Activated T-helper 9 cell treated with anti-CD3 and anti-CD28 coated beads, Interleukin-2, amount 50 U/mL, for 16 hours (primary cell): ENCODE measurements around the gene GABRB2.
"Not testable (repeated sequence)": the region's sequence is repeated elsewhere in the genome, so short reads cannot be mapped to it uniquely, and the experiment has no call there.

Experiments
- DNase-seq: peaks from one replicate; pipeline ENCODE4 v3.0.0-alpha.2; 2020; ENCODE audit warnings: low read depth

The GABRB2 gene

DNA sequence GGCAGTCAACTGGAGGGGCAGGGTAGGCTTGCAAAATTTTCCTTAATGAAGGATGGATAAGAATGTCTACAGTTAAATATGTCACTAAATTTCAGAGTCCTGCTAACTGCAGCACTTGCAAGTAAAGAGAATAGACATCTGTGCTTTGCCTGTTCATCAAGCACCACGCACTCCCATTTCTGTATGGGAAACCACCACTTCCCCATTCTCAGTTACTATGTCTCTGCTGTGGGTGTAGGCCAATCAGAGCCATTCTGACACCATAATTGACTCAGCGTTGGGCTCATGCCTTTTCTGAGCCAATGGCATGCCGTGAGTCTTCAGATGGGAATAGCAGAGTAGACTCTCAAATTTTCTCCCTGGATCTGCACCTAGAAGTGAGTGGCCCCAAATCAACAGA lies 247.5 kb downstream of the GABRB2 start:
- DNase-seq: no peak

DNA sequence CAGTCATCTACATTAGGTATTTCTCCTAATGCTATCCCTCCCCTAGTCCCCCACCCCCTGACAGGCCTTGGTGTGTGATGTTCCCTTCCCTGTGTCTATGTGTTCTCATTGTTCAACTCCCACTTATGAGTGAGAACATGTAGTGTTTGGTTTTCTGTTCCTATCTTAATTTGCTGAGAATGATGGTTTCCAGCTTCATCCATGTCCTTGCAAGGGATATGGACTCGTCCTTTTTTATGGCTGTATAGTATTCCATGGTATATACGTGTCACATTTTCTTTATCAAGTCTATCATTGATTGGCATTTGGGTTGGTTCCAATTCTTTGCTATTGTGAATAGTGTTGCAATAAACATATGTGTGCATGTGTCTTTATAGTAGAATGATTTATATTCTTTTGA lies 249.1 kb downstream of the GABRB2 start:
- not testable (repeated sequence) for DNase-seq

DNA sequence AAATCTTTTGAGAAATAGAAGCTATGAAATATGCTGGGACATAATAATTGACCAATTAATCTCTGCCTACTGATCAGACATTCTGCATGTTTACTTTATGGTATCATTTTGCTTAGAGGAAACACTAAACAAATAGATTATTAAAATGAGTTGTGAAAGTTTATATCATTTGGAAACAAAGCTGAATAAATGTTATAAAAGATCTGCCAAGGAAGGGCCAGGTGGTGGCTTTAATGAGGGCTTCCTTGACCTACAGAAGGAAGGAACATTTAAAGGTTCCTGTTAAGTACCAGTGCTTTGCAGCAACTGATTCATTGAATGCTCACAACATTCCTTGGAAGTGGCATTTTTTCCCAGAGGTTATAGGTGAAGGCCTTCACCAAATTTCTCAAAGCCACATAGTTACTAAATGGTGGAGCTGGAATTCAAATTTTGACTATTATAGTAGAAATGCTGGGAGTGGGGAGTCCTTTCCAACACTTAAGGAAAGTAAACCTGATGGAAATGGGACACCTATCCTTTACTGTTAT lies 250.7 kb downstream of the GABRB2 start:
- DNase-seq: no peak

DNA sequence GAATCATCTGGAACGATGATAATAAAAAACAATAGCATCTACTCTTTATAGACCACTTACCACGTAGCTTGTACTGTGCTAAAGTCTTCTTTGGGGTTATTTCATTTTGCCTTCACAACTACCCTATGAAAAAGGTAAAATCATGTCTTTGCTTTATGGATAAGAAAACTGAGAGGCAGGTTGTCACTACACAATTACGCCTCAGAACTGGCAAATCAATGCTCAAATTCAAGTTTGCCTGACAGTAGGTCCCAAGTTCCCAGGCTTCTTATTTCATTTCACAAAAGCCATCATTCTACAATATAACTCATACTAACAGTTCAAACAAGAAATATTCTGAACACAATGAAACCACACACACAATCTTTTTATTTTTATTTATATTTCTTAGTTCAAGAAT lies 258.5 kb downstream of the GABRB2 start:
- no peak for DNase-seq

DNA sequence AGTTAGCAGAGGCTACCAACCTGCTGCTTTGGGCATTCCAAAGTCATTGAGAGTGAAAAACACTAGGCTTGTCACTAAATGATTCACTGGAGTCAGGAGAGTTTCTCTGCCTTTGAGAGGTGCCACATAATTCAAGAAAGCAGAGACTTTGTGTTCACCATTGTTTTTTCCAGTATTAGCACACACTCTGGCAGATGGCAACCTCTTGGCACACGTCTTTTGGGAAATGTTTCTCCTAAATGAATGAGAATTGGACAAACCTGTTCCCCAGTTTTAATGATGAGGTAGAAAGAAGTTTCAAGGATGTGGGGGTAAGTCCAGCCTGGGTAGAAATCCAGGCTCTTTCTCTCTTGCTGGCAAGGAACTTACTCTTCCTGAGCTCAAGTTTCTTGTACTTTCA lies 259.1 kb downstream of the GABRB2 start:
- no peak for DNase-seq

DNA sequence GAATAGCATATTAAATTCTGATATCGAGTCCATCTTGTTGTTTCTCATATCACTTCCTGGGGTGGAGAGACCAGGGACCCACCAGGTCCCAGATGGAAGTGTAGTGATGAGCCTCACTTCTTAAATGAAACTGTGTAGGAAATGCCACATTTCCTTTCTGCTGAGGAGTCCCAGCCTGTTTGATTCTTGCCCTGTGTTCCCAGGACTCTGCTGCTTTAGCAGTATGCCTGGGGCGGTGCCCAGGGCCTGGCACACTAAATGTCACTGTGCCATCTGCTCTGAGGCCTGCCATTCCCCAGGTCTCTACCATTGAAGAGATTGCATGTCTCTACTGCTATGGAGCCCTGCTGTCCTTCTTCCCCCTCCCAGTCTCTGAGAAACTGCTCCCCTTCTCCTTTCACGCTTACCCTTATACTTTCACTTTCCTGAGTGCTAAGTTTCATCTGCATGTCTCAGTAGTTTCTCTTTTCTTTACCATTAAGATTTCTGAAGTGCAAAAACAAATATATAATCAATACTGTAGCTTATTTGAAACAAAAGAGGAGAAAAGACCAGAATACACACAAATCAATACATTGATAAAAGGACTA lies 260.4 kb downstream of the GABRB2 start:
- no peak for DNase-seq

DNA sequence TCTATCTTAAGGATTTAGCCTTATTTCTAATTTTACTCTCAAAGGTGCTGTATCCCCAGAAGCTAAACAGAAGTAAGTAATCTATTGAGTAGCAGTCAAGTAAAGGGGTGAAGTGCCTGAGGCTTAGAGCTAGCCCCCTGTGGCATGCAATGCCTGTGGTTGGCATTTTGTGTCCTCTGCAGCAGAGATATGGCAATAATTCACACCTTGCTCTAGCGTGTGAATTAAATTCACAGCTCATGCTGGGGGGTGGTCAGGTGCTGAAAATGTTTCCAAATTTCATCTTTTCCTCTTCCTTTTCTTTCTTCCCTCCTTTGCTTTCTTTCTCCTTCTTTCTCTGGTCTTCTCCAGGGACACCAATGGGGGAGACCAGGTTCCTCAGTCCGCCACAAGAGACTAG lies 262.1 kb downstream of the GABRB2 start:
- DNase-seq: no peak

DNA sequence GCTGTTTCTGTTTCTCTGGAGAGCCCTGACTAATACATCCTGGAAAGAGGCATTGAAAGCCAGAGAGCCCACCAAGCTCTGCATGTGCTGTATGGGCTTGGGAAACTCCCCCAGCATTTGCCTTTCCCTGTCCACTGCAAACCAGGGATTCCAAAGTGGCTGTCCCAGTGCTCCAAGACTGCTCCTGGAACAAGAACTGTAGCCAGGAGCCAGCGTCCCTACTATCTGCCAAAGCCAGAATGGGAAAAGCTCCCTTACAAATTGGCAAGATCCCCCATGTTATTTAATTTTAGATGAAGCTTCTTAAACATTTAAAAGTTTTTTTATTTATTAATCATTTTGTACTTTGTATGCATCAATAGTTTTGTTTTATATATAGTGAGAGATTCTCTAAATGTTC lies 263.2 kb downstream of the GABRB2 start:
- no peak for DNase-seq

DNA sequence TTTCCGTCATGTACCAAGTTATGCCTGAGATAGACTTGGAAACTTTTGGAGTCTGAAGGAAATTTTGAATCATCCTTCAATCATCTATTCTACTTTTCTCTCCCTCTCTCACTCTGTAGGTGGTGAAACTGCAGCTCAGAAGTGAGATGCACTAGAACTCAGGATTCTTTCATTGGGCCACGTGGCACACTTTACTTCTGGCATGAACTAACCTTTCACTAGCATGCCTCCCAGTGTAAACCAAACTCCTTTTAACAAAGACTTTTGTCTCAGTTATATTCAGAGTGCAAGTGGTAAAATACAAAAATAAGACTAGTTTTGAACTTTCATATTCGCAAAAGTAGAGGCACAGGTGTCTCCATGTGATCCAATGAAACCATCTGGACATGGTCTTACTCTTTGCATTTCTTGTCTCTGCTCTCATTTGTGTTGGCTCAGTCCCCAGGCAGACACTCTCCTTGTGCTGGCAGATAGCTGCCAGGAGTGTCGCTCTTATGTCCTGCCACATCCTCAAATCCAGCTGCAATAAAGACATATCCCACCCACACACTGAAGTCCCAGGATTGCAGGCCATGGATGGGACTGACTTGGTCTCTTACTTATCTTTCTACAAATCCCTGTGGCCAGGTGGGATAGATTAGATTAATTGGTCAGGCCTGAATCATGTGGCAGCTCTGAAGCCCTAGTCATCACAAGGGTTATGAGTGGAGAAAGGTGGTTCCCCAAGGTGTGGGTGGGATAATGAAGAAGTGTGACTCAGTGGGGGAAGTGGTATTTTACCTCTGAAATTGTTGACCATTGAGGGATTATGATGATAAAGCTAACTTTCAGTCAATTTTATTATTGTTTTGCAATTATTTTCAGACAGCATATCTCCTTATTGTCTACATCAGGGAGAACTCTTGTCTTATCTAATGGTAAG lies 267.5 kb downstream of the GABRB2 start:
- no peak for DNase-seq

DNA sequence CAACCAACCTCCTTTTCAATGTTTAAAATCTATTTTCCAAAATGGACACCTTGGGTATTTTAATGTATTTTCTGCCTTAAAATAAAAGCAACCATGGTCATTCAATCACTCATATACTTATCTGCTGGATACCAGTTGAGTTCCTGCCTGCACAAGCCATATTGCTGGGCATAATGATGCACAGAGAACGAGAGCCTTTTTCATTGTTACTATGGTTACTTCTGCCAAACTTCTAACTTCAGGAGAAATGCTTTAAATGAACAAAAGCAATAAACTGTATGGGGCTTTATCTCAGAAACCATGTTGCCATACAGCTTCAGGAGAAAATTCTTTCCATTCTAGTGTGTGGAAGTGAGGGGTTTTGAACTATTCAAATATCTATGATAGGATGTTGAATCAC lies 269.5 kb downstream of the GABRB2 start:
- no peak for DNase-seq

DNA sequence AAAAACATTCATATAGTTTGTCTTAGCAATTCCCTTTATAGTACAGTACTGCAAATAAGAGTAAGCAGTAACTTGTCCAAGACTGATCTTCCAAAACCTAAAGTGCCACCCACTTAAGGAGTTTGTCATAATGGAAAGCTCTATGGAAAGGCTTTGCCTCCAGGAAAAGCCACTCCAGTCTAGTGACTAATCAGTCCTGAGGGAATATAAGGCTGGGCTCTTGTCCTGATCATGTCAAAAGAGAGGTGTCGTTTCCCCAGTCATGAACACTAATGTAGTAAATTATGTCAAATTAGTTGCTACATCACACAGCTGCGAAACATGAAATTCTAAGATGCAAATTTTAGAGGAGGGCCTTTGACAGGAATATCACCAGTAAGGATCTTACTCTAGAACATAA lies 271.6 kb downstream of the GABRB2 start:
- DNase-seq: no peak

DNA sequence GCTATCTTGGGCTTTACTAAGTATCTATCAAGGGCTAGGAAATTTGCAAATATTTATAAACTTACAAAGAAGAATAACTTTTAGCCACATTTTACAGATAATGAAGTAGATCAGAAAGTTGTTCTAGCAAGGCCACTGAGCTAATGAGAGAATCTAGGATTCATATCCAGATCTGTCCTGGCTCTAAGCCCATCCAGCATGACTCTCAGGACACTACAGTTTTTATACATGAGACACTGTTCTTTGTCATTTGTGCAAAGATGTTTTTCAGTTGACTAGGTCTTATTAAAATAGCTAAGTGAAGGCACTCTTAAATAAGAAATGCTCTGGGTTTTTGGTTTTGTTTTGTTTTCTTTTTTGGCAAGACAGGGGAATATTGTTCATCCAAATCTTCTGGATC lies 273.1 kb downstream of the GABRB2 start:
- no peak for DNase-seq

DNA sequence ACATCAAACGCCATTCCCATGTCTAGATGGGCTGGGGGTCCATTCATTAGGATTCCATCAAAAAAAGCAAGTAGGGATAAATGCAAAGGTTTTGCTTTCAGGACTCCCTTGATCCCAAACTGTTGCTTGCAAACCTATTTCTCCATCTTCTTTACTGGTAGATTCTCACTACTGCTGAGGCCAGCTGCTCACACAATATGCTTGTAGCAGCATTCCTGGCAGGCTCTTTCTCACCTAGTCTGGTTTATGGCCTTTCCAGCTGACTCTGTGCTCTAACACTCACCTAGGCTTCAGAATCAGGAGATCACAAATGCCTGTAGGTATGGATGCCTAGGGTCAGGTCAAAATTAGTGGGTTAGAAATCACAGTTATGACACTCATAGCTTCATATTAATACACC lies 274.7 kb downstream of the GABRB2 start:
- DNase-seq: no peak

DNA sequence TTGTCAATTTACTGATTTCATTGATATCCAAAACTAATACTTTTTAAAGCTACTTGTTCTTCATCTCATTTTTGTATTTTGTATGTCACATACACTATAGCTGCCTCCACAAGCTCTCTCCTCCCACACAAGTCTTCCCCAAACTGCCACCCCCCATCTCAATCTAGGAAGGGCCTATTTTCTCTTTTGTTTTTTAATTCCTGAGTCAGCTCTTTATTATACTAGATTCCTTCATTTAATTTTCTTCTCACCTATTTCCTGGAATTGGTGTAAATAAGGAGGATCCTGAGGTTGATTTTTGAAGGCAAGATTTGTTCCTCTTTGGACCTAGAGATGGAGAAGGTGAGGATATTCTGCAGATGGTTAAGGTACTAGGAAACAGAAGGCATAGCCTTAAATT lies 277.4 kb downstream of the GABRB2 start:
- no peak for DNase-seq

DNA sequence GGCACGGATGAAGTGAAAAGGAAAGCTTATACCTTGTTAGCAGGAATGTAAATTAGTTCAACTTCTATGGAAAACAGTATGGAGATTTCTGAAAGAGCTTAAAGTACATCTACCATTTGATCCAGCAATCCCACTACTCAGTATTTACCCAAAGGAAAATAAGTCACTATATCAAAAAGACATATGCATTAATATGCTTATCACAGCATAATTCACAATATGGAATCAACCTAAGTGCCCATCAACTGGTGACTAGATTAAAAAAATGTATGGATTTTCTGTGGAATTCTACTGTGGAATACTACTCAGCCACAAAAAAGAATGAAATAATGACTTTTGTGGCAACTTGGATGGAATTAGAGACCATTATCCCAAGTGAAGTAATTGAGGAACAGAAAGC lies 279.6 kb downstream of the GABRB2 start:
- no peak for DNase-seq

DNA sequence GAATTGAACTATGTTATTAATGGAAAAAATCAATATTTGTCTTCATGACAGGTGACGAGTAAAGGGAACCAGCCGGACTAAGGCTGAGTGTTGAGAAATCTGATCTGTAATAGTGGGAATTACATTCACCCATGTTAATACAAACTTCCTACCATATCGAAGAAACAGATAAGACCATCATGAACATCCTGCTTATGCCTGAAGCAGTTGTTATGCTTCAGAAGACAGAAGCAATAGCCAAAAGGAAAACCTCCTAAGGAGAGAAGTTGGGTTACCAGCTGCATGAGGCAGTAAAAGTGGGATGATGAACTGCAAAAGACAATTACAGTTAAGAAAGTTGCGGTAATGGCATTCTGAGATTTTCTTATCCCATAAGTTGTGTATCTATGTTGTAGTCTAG lies 281.5 kb downstream of the GABRB2 start:
- DNase-seq: no peak

DNA sequence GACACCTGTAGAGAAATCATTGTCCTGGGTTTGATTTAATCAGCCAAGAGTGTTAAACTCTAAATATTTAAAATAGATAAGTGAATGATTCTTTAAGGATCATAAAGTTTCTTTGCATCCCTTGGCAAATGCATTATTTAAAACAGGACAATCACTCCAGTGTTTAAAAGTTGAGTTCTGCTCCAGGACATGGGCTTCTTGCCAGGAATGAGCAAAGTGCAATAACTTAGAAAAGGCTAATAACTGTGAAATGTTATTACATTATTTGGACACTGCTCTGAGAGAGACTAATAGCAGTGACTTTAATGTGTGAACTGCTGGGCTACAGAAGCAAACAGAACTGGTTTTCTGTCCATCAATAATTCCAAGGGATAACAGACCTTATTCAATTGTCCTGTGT lies 283.3 kb downstream of the GABRB2 start:
- DNase-seq: no peak

DNA sequence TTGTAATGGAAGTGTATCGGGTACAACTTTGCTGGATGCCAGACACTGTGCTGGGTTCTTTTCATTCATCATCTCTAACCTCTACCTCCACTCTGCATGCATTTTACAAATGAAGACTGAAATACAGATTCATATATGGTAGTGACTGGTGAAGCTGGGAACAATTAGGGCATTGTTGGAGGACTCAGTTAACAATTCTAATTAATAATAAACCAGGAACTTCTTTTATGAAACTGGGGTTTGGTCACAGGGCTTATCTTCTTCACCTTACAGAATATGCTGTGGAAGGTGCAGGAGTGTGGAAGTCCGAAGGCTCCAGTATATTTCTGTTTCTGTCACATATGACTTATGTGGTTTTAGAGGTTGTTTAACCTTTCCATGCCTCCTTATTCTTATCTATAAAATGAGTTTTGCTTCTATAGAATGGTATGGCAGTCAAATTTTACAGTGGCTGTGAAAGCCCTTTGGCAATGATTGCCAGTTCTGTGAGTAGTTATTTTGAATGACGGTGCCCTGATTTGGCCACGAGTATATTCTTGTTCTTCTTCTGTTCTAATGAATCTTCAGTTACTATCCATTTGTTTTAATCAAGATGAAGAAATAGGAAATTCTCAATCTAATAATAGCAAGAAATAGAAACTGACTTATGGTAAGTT lies 284.7 kb downstream of the GABRB2 start:
- DNase-seq: no peak

DNA sequence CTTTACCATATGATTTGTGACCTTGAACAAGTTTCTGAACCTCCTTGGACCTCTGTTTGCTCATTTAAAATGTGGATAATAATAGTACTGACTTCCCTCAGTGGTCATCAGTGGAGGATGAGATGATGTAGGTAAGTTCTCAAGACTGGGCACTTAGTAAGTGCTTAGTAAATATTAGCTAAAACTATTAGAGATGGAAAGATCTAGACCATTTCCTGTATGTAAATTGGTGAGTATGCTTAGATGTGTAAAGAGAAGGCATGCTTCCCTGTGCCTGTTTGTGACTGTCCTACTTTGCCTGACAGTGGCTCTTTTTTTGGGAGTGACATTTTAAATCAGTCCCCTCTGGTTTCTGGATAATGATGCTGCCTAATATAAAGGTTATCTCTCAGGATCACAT lies 288.1 kb downstream of the GABRB2 start:
- no peak for DNase-seq

DNA sequence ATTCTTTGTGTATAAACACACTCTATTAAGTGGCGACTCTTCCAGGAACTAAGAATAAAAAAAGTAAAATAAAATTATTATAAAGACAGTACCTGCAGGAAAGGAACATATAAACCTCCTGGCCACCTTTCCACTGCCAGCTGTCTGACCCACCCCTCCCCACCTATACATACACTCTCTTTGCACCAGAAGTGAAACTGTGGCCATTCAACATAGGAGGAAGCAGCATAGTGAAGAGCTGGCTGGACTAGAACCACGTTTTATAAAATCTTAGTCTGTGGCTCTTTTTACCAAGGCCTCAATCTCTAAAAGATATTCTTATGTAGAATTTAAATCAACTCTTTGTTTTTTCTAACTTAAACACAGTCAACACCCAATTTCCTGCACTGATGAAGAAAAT lies 289.6 kb downstream of the GABRB2 start:
- no peak for DNase-seq

DNA sequence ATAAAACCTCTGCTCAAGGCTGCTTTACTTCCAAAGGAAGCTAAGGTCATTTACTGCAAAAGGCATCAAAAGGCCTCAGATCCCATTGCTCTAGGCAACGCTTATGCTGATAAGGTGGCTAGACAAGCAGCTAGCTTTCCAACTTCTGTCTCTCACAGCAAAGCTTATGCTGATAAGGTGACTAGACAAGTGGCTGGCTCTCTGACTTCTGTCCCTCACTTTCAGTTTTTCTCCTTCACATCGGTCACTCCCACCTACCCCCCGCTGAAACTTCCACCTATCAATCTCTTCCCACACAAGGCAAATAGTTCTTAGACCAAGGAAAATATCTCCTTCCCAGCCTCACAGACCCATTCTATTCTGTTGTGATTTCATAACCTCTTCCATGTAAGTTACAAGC lies 293.6 kb downstream of the GABRB2 start:
- DNase-seq: not testable (repeated sequence)

DNA sequence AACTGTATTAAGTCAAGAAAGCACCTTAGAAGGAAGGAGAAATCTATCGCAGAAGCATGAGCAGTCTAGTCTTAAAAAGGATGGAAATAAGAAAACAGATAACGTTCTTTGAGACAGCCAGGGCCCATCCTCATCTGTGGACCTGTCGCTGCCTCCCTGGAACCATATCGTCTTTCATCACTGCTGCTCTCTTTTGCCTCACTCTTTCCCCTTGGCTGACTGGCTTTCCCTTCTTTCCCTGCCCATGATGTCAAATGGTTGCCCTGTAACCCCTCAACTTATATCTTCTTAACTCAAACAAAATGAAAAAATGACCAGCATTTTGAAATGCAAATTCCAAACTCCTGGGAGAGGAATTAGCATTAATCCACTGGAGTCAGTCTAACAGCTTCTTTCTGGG lies 299.8 kb downstream of the GABRB2 start:
- no peak for DNase-seq

DNA sequence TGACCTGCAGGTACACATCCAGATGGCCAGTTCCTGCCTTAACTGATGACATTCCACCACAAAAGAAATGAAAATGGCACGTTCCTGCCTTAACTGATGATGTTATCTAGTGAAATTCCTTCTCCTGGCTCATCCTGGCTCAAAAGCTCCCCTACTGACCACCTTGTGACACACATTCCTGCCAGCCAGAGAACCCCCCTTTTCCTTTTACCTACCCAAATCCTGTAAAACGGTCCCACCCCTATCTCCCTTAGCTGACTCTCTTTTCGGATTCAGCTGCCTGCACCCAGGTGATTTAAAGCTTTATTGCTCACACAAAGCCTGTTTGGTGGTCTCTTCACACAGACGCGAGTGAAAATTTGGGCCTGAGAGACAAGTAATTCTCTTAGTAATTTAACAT lies 300.7 kb downstream of the GABRB2 start:
- not testable (repeated sequence) for DNase-seq
